ENCODE data around the gene KLK13.

KLK13 gene

GRCh38 chr19:51091895-51092873 is 27.3 kb upstream of the KLK13 start:
- DNase-seq: no peak

DNA sequence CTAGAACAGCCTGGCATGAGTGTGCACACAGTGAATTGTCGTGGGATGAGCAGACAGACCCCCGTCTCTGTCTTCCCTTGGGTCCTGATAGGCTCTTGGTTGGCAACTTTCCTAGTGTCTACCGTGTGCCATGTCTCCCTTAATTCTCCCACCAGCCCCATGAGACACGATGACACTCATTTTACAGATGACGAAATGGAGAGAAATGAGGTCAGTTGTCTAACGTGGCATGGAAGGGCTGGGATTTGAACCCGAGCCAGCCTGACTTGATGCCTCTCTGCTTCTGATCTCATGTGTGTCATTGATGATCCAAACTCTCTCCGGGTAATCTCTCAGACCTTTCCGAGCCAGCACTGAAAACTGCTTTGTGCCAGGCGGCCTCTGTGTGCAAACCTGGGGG is 26.2 kb upstream of the KLK13 start:
- DNase-seq: no peak

- no peak for DNase-seq
These were observed 25.6 kb upstream of the KLK13 start for GRCh38 chr19:51090471-51090870.

GRCh38 chr19:51089786-51090185 is 24.9 kb upstream of the KLK13 start:
- DNase-seq: no peak

- DNase-seq: no peak
These were observed 21.4 kb upstream of the KLK13 start for GRCh38 chr19:51086153-51086850.

GRCh38 chr19:51084505-51084904 is 19.6 kb upstream of the KLK13 start:
- no peak for DNase-seq

DNA sequence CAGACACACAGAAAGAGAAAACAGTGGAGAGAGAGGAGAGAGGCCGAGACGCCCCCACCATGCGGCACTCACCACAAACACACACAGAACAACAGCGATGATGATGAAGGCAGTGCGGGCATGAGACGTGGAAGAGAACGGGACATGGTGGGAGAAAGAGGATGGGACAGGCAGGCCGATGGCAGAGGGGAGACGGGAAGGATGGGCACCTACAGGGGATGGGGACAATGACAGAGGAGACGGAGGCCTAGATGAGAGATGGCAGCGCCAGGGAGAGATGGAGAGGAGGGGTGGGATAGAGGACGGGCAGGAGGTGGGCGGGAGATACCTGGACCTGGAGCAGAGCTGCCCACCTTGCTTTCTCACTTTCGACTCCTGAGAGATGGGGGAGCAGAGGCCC is 18.9 kb upstream of the KLK13 start:
- no peak for DNase-seq

GRCh38 chr19:51083181-51083580 is 18.3 kb upstream of the KLK13 start:
- DNase-seq: no peak

GRCh38 chr19:51082611-51083010 is 17.7 kb upstream of the KLK13 start, which contains the start of gene KLK14:
TSS of gene KLK14 (minus strand) at chr19:51082887. CDS start at chr19:51082614, 273 bp downstream.
- no peak for DNase-seq

DNA sequence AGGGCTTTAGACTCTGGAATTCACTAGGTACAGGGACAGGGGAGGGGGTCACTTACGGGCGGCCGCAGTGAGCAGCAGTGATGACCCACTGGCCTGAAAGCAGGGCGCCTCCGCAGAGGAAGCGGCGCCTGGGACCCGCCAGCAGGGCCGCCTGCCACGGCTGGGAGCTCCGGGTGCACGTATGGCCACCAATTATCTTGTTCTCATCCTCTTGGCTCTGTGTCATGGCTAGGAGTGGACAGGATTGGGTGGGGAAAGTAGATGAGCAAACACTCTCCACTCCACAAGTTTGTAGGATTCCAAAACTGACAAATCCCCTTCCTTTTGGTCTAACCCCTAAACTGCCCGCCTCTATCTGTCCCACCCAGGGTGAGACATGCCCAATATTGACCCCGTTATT is 16.6 kb upstream of the KLK13 start:
- DNase-seq: no peak

- DNase-seq: no peak
These were observed 14.7 kb upstream of the KLK13 start for GRCh38 chr19:51079481-51080110.

DNA sequence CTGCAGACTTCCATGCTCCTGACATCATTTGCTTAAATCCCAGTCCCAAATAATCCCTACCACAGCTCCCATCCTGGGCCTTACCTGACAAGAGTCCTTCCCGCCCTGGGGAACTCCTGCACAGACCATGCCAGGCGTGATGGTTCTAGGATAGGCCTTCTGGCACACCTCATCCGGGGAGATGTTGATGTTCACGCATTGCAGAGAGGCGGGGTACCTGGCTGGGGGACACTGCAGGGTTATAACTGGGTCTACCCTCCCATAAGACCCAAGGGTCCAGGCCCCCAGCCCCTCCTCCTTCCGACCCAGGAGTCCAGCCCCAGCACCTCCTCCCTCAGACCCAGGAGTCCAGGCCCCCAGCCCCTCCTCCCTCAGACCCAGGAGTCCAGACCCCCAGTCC is 13.8 kb upstream of the KLK13 start:
- no peak for DNase-seq

GRCh38 chr19:51078104-51078503 is 13.2 kb upstream of the KLK13 start:
- DNase-seq: no peak

DNA sequence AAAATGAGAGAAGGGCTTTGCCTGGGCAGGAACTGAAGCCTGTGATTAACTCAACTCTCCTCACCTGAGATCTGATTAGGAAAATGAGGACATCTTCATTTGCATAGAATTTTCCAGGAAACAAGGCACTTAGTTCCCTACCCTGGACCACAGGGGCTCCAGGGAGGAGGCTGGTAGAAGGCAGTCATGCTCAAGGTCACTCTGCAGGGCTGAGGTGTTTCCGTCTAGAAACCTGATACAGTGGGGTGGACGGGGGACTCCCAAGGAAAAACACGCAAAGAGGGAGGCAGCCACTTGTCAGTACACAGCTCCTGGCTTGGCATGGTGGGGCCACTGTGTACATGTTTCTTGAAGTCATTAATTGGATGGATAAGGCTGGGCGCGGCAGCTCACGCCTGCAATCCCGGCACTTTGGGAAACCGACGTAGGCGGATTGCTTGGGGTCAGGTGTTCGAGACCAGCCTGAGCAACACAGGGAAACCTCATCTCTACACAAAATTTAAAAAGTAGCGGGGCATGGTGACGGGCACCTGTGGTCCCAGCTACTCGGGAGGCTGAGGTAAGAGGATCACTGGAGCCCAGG is 11.8 kb upstream of the KLK13 start:
- DNase-seq: no peak

- no peak for DNase-seq
These were observed 11.1 kb upstream of the KLK13 start for GRCh38 chr19:51075998-51076397.

- no peak for DNase-seq
These were observed 6.2 kb upstream of the KLK13 start for GRCh38 chr19:51071095-51071405.

DNA sequence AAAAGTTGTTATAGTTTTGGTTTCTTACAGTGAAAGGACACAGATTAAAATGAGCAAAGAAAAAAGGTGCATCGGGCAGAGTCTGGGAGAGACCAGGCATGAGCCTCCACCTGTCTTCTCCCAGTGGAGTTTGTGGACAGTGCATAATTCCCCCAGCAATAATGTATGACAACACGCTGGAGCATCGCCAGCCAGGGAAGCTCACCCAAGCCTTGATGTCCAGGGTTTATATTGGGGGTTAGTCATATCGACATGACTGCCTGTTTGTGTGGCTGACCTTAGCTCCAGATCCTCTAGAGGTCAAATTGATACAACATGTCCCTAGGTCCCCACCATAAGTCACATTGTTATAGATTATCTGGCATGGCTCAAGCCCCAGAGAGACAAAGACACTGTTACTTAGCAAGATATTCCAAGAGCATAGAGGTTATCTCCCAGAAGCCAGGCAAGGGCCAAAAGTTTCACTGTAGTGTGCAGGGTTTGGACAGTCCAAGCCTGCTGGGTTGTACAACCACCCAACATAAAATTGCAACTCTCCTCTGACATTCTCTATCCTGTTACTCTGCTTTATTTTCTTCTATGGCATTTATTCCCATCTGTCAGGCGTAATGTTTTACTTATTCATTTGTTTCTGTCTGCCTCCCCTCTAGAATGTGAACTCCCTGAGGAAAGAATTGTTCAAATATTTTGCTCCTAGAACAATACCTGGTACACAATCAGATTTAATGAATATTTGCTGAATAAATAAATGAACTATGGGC is 5.6 kb upstream of the KLK13 start:
- DNase-seq: no peak

DNA sequence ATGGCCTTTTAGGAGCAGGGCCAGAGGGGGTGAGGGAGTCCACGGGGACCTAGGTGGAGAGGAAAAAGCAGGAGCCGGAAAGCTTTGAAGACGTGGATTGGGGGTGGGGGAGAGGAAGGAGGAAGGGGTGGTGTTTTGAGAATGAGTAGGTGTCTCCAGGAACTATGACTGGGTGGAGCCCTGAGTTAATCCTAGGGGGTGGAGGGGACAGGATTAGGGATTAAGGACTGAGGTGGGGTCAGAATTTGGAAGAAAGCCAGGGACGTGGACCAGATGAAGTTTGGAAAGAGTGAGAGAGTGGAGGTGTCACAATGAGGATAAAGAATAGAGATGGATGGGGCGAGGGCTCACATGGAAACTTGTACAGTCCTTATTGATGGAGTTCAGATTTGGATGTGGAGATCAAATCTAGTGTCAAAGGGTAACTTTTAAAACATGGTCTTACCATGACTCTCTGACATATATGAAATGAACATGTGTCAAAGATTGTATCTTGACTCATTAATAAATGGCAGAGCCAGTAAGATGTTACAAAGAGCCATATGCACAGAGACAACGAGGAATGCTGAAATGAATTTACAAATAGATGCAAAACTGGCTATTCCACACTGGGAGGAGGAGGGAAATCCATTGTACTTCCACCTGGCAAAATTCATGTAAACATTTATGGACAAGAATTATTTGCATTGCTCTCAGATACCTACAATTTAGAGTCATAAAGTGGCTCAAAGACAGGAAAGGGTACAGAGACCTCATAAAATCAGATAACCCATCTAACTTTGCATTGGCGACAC is 1.7 kb upstream of the KLK13 start:
- no peak for DNase-seq

DNA sequence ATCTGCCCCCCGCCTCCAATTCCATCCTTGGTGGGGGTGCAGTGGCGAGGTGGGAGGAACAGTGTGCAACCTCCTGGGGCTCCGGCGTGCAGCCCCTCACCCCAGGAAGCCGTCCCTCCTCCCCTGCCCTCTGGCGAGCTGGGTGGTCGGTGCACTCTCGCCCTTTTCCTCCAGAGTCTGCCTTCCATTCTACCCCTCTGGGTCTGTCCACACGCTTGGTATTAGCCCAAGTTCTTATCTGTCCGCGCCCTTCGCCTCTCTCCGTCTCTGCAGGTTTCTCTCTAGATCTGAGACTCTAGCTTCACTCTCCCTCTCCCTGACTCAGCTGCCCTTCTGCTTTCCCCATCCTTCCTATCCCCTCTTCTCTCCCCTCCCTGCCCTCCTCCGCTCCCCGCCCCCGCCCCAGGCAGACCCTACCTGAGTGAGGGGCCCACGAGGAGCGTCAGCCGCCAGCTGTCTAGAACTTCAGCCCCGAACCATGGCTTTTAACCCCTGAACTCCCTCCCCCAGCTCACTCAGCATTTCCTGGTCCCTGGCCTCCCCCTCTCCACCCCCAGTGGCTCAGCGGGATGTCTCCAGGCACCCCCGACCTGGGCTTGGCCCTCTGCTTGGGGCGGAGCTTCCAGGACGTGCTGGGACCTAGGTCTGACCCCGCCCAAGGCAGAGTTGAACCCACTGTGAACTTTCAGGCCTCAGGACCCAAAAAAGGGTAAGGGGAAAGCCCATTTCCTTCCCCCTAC is 499 bp upstream of the KLK13 start:
- no peak for DNase-seq

GRCh38 chr19:51063664-51064063 is 1.2 kb downstream of the KLK13 start:
- no peak for DNase-seq

DNA sequence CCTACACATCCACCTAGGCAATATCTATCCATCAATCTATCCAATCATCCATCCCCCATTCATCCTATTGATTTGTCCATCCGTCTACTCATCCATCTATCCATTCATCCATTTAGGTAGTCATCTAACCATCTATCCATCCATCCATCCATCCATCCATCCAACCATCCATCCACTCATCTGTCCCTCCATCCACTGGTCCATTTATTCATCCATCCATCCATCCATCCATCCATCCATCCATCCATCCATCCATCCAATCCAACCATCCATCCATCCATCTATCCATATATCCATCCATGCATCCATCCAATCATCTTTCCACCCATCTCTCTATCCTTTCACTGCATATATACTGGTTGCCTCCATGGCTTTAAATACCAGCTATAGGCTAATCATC is 3.9 kb downstream of the KLK13 start:
- no peak for DNase-seq
